HCT116 (cell line): Measurements from ENCODE around the gene EVX1. TPM values are rescaled to one million over a fixed set of nuclear protein-coding genes. Genes with fewer than 3 reads are reported as not detected.

Source experiments
- ATAC-seq: fragments of 200-7000 bp; cut with Tn5 transposase; 2 replicates; pipeline ENCODE4 v1.9.1; 2020; ENCODE audit warnings: mild to moderate bottlenecking, moderate library complexity
- BruUV-seq: library from RNA; stranded (reverse); fragments of 400-500 nt; replicated peaks from 2 replicates; lab custom pipeline; 2021; lab: Mats Ljungman, UMichigan
- CTCF ChIA-PET: fragments of 300-600 bp; sonication (Branson Sonifier 250); formaldehyde crosslinking; loops from one replicate; lab custom pipeline; 2021; ENCODE audit warnings: antibody characterized with exemption; lab: Charles Lee
- POLR2A ChIA-PET: fragments of 300-600, 350-600 bp; sonication (Branson Sonifier 250); formaldehyde crosslinking; loops from one replicate; lab custom pipeline; 2021; ENCODE audit warnings: antibody characterized with exemption; lab: Charles Lee
- RAD21 ChIA-PET, 2 experiments: fragments of 300-600 bp; sonication (Branson Sonifier 250); formaldehyde crosslinking; loops; one replicate each; lab custom pipeline; 2023; ENCODE audit warnings: low total read pairs in 2 of 2; ENCODE audit not compliant: uncharacterized antibody in 2 of 2, unreplicated experiment in 2 of 2, low non-redundant PET in 1 of 2; lab: Charles Lee
- DNase-seq: peaks from one replicate; pipeline ENCODE4 v3.0.0-alpha.2; 2010; ENCODE audit warnings: low read depth, low spot score
- H2AFZ ChIP-seq: fragments of 200-600 bp; shearing (Covaris generic), sonication (generic); 2 replicates; pipeline ENCODE4 v1.6.1; 2017; ENCODE audit warnings: low read depth, mixed run types, mixed read lengths, antibody characterized with exemption, low read length; ENCODE audit not compliant: poor library complexity, severe bottlenecking
- H3K27ac ChIP-seq: 2 replicates; pipeline ENCODE4 v1.5.1; 2012; ENCODE audit warnings: low read depth, low read length
- H3K27me3 ChIP-seq: fragments of 200-600 bp; sonication (generic); 2 replicates; pipeline ENCODE4 v1.6.1; 2016; ENCODE audit warnings: mixed run types, low read length, mixed read lengths; ENCODE audit not compliant: insufficient read depth
- H3K36me3 ChIP-seq, 2 experiments: fragments of 200-500 bp in 1 of 2; fragments of 200-600 bp in 1 of 2; sonication (Bioruptor generic) in 1 of 2; sonication (generic) in 1 of 2; 2 replicates each; pipeline versions ENCODE4 v1.5.1 to v1.6.1; 2014 to 2016; ENCODE audit warnings: low read length in 2 of 2, inconsistent platforms in 1 of 2, mixed read lengths in 1 of 2, mixed run types in 1 of 2; ENCODE audit not compliant: insufficient read depth in 2 of 2, control insufficient read depth in 1 of 2
- H3K4me1 ChIP-seq, 2 experiments: fragments of 200-600 bp in 1 of 2; sonication (generic) in 1 of 2; 2 replicates each; pipeline versions ENCODE4 v1.5.1 to v1.6.1; 2012 to 2017; ENCODE audit warnings: low read length in 2 of 2, inconsistent platforms in 1 of 2, mild to moderate bottlenecking in 1 of 2, mixed read lengths in 1 of 2, mixed run types in 1 of 2, moderate library complexity in 1 of 2; ENCODE audit not compliant: insufficient read depth in 2 of 2, control insufficient read depth in 1 of 2
- H3K4me2 ChIP-seq: fragments of 200-600 bp; sonication (generic); 2 replicates; pipeline ENCODE4 v1.6.1; 2017; ENCODE audit warnings: mixed run types, low read length, mixed read lengths
- H3K4me3 ChIP-seq, 2 experiments: fragments of 200-600 bp in 1 of 2; sonication (generic) in 1 of 2; replicated peaks in 1 of 2; 2 replicates each; pipeline ENCODE4 v1.5.1; 2011 to 2016; ENCODE audit warnings: low read length in 2 of 2, control low read depth in 1 of 2, low read depth in 1 of 2, mild to moderate bottlenecking in 1 of 2, mixed read lengths in 1 of 2, mixed run types in 1 of 2
- H3K79me2 ChIP-seq: fragments of 200-600 bp; sonication (generic); 2 replicates; pipeline ENCODE4 v1.6.1; 2017; ENCODE audit warnings: mild to moderate bottlenecking, mixed run types, low read length, moderate library complexity, mixed read lengths; ENCODE audit not compliant: insufficient read depth
- H3K9ac ChIP-seq: fragments of 200-600 bp; sonication (generic); 2 replicates; pipeline ENCODE4 v1.6.1; 2016; ENCODE audit warnings: low read length, mixed read lengths
- H3K9me2 ChIP-seq: fragments of 200-600 bp; sonication (generic), shearing (Covaris generic); 2 replicates; pipeline ENCODE4 v1.6.1; 2017; ENCODE audit warnings: mixed run types, mild to moderate bottlenecking, moderate library complexity; ENCODE audit not compliant: insufficient read depth
- H3K9me3 ChIP-seq, 2 experiments: fragments of 200-500 bp in 1 of 2; fragments of 200-600 bp in 1 of 2; sonication (Bioruptor generic) in 1 of 2; sonication (generic) in 1 of 2; 2 replicates each; pipeline ENCODE4 v1.6.1; 2014 to 2017; ENCODE audit warnings: low read length in 2 of 2, mixed read lengths in 2 of 2, inconsistent platforms in 1 of 2, low read depth in 1 of 2, mild to moderate bottlenecking in 1 of 2, mixed run types in 1 of 2, moderate library complexity in 1 of 2; ENCODE audit not compliant: control insufficient read depth in 1 of 2, insufficient read depth in 1 of 2
- H4K20me1 ChIP-seq: fragments of 200-600 bp; sonication (generic), shearing (Covaris generic); 2 replicates; pipeline ENCODE4 v1.6.1; 2017; ENCODE audit warnings: mixed run types, mild to moderate bottlenecking, moderate library complexity; ENCODE audit not compliant: insufficient read depth
- EGR1 ChIP-seq: IDR thresholded peaks from 2 replicates; pipeline ENCODE4 v1.6.1; 2012; ENCODE audit warnings: low read depth
- ELF1 ChIP-seq: IDR thresholded peaks from 2 replicates; pipeline ENCODE4 v1.6.1; 2012; ENCODE audit warnings: low read depth, borderline replicate concordance
- EZH2 ChIP-seq: fragments of 200-600 bp; sonication (generic); IDR thresholded peaks from 2 replicates; pipeline ENCODE4 v1.6.1; 2017; ENCODE audit warnings: antibody characterized with exemption, mixed run types
- JUND ChIP-seq: IDR thresholded peaks from 2 replicates; pipeline ENCODE4 v1.6.1; 2012
- POLR2A ChIP-seq: IDR thresholded peaks from 2 replicates; pipeline ENCODE4 v1.7.0; 2011; ENCODE audit warnings: borderline replicate concordance; ENCODE audit not compliant: insufficient read depth, insufficient read length; ENCODE audit errors: extremely low read depth
- POLR2AphosphoS5 ChIP-seq: IDR thresholded peaks from 2 replicates; pipeline ENCODE4 v1.6.1; 2011; ENCODE audit warnings: mild to moderate bottlenecking, low read depth, low read length, moderate library complexity
- REST ChIP-seq: IDR thresholded peaks from 2 replicates; pipeline ENCODE4 v1.6.1; 2012; ENCODE audit warnings: low read depth
- SIN3A ChIP-seq: IDR thresholded peaks from 2 replicates; pipeline ENCODE4 v1.6.1; 2012; ENCODE audit warnings: low read depth
- SP1 ChIP-seq: IDR thresholded peaks from 2 replicates; pipeline ENCODE4 v1.6.1; 2012; ENCODE audit warnings: low read depth
- SRF ChIP-seq: IDR thresholded peaks from 2 replicates; pipeline ENCODE4 v1.6.1; 2012; ENCODE audit warnings: low read depth
- TCF7L2 ChIP-seq: IDR thresholded peaks from 2 replicates; pipeline ENCODE4 v1.7.0; 2011; ENCODE audit warnings: borderline replicate concordance, inconsistent platforms; ENCODE audit not compliant: insufficient read depth, insufficient read length; ENCODE audit errors: extremely low read depth
- YY1 ChIP-seq: IDR thresholded peaks from 2 replicates; pipeline ENCODE4 v1.6.1; 2011; ENCODE audit warnings: low read length, low read depth, moderate library complexity, mild to moderate bottlenecking; ENCODE audit not compliant: insufficient replicate concordance; ENCODE audit errors: extremely low read depth
- ZFX ChIP-seq: fragments of 450-650 bp; IDR thresholded peaks from 2 replicates; pipeline ENCODE4 v1.6.1; 2017
- intact Hi-C: fragments of 100-400 bp; cut with micrococcal nuclease; formaldehyde crosslinking; loops from 2 replicates; pipeline ENCODE4 v1.10.0; 2022
- total RNA-seq: library from RNA; stranded (reverse); gene quantifications from one replicate; pipeline ENCODE4 v1.2.1, GENCODE V29; 2021; ENCODE audit not compliant: unreplicated experiment

Gene EVX1
- total RNA-seq, 1 experiment from 2014 or later, result 0.25 TPM

DNA sequence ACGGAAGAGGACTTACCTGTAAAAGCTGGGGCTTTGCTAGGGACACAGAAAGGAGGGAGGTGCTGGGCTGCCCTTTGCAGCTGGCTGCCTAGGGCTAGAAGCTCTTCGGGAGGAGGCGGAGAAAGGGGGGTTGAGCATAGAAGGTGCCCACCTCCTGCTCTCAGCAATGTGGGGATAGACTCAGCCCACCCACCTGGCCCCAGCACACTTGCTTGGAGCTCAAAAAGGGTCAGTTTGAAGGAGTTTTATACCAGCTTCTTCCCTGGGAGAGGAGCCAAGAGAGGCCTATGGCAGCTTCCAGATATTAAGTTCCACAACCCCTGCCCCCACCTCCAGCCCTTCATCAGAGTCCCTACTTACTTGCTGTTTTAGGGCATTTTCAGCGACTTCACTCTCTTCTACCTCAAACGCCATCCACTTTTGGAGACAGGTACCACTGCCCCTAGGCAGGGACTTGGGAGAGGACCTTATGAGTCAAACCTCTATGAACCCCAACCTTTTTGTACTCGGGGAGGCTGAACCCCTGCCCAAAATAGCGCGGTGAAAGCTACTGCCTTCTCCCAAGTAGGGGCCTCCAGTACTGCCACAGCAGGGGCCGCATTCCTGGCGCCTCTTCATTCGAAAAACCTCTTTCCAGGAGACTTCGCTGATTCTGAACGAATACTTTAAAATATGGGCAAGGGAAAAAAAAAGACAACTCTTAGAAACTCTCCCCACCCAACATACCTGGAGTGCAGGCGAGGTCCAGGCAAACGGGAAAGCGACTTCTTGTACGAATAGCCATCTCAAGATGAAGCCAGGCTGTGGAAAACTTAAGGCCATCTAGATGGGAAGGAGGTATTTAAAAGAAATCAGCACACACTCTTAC, 1.2 kb upstream of the EVX1 start (continued):
- TF ChIP-seq YY1 (no peak), TCF7L2 (no peak), SP1 (no peak)

- no peak overlapping the region for H2AFZ ChIP-seq
- H3K79me2 ChIP-seq, result no peaks in the 10 kb centered on the region
- H4K20me1 ChIP-seq, result no peaks in the 10 kb centered on the region
- H3K27ac ChIP-seq, result no peak overlapping the region
- TF ChIP-seq SRF (no peak), EZH2 (no peak), POLR2AphosphoS5 (no peak), JUND (no peak), POLR2A (no peak), ELF1 (no peak), SIN3A (no peak), REST (no peak), SP1 (no peak), EGR1 (no peak), ZFX (no peak)
- no peak for ATAC-seq
- no peak overlapping the region for H3K4me2 ChIP-seq
- ChIA-PET POLR2A (no interaction called here), RAD21 (no interaction called here), CTCF (no interaction called here)
- no peak overlapping the region for H3K9ac ChIP-seq
- no peaks in the 10 kb centered on the region for H3K9me3 ChIP-seq
- H3K4me1 ChIP-seq, result no peaks in the 10 kb centered on the region
- intact Hi-C loops, result no loop called here
- H3K27me3 ChIP-seq, result no peaks in the 10 kb centered on the region
- no peak for DNase-seq
- no peak overlapping the region for H3K4me3 ChIP-seq
- BruUV-seq, result no TSS peak
- no peaks in the 10 kb centered on the region for H3K9me2 ChIP-seq
- no peaks in the 10 kb centered on the region for H3K36me3 ChIP-seq
Observed at GRCh38 chr7:27242154-27242553, 448 bp upstream of the EVX1 start.
